Amniotic epithelial cell (primary cell): ENCODE results near the gene CYP4F3.
"Not testable (repeated sequence)": the region's sequence is repeated elsewhere in the genome, so short reads cannot be mapped to it uniquely, and the experiment has no call there.

Source experiments
- DNase-seq: peaks from one replicate; pipeline ENCODE4 v3.0.0-alpha.2; 2010; ENCODE audit warnings: low read depth

The CYP4F3 gene, protein sequence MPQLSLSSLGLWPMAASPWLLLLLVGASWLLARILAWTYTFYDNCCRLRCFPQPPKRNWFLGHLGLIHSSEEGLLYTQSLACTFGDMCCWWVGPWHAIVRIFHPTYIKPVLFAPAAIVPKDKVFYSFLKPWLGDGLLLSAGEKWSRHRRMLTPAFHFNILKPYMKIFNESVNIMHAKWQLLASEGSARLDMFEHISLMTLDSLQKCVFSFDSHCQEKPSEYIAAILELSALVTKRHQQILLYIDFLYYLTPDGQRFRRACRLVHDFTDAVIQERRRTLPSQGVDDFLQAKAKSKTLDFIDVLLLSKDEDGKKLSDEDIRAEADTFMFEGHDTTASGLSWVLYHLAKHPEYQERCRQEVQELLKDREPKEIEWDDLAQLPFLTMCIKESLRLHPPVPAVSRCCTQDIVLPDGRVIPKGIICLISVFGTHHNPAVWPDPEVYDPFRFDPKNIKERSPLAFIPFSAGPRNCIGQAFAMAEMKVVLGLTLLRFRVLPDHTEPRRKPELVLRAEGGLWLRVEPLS

DNA sequence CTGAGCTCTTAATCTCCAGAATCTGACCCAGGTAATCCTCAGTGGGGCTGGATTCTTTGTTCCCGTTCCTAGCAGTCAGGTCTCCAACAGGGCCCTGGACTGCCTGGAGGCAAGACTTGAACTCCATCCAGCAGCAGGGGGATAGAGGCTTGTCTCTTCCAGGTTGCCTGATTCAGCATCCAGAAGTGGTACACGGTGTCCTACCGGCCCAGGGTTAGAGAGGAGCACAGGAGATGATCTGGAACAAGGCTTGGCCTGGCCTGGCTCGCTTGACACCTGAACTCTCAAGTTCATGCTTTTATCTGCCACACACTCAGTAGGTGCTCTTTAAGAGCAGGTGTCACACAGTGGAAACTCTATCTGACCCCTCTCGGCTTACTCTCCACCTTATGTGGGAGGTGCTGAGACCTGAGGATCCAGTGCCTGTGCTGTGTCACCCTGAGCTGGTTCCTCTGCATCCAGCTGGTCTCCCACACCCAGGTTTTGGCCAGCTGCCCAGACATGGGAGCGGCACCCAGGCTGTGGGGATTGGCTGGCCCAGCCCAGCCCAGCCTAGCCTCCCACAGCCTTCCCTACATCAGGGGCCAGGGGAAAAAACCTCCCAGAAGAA lies at the start of gene CYP4F3:
TSS of gene CYP4F3 (plus strand) at position 604 of the 610 bp plus-strand sequence. CDS start 519 bp downstream, outside the sequence.
- no peak for DNase-seq

DNA sequence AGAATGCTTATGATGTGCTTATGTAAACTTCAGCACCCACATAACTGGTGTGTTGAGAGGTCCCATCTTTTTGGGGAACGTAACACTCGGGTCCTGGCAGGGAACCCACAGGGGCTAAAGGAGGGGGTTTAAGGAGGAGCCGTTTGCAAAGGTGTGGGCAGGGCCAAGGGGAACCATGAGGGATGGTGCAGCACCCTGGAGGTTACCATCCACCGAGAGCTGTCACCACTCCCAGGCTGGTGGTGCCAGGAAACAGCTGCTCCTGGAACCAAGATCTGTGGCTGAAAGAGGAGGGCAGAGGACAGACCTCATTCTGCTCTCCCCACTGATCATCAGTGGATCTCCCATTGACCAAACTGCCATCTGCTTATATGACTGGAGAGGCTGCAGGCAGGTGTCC lies 48.9 kb upstream of the CYP4F3 start:
- DNase-seq: no peak

DNA sequence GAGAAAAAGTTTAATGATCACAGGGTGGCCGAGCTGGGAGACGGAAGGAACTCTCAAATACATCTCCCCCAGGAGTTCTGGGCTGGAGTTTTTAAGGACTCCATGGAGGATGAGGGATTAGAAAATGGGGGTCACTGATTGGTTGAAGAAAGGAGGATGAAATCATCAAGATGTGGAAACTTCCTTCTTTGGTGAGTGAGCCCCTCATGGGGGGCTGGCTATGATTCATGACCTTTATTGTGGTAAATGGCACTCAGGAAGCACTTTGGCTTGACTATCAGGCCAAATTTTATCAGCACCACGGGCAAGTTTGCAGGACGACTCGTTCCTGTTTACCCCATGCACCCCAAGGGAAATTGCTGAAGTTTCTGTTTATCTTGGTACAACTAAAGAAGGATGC lies 48.2 kb upstream of the CYP4F3 start:
- not testable (repeated sequence) for DNase-seq

DNA sequence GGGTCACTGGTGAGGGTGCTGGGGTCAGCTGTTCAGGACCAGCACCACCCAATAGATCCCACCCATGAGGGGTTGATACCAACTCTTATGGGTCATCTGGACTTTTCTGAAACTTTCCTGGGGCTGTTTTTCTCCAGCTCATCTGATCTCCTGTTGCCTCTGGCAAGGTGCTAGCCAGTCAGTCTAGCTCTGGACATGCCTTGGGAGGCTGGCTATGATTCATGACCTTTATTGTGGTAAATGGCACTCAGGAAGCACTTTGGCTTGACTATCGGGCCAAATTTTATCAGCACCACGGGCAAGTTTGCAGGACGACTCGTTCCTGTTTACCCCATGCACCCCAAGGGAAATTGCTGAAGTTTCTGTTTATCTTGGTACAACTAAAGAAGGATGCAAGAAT lies 46.9 kb upstream of the CYP4F3 start:
- DNase-seq: not testable (repeated sequence)

DNA sequence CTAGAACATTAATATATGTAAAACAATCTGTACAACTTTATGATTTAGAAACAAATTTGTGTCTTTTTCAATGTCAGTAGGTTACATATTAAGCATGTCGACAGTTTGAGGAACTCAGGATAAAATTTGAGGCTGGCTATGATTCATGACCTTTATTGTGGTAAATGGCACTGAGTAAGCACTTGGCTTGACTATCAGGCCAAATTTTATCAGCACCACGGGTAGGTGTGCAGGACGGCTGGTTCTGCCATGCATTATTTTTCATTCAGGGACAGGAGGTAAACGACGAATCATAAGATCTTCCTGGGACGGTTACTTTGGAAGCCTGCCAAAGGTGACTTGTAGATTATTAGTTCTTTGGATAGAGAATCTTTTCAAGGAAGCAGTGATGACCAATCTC lies 45.6 kb upstream of the CYP4F3 start:
- no peak for DNase-seq

DNA sequence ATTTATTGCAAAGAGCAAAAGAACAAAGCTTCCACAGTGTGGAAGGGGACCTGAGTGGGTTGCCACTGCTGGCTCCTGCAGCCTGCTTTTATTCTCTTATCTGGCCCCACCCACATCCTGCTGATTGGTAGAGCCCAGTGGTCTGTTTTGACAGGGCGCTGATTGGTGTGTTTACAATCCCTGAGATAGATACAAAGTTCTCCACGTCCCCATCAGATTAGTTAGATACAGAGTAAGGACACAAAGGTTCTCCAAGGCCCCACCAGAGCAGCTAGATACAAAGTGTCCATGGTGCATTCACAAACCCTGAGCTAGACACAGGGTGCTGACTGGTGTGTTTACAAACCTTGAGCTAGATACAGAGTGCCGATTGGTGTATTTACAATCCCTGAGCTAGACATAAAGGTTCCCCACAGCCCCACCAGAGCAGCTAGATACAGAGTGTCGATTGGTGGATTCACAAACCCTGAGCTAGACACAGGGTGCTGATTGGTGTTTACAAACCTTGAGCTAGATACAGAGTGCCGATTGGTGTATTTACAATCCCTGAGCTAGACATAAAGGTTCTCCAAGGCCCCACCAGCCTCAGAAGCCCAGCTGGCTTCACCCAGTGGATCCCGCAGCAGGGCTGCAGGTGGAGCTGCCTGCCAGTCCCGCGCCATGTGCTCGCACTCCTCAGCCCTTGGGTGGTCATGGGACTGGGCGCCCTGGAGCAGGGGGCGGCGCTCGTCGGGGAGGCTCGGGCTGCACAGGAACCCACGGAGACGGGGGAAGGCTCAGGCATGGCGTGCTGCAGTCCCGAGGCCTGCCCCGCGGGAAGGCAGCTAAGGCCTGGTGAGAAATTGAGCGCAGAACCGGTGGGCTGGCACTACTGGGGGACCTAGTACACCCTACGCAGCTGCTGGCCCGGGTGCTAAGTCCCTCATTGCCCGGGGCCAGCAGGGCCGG lies 32.4 kb upstream of the CYP4F3 start:
- not testable (repeated sequence) for DNase-seq

DNA sequence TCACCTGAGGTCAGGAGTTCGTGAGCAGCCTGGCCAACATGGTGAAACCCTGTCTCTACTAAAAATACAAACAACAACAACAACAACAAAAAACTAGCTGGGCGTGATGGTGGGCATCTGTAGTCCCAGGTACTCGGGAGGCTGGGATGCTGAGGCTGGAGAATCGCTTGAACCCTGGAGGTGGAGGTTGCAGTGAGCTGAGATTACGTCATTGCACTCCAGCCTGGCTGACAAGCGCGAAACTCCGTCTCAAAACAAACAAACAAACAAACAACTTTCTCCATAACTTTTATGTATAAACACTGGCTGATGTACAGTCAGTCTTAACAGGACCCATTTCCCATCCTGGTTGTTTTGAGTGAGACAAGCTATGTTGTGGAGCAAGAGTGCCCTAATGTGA lies 31.4 kb upstream of the CYP4F3 start:
- DNase-seq: no peak

DNA sequence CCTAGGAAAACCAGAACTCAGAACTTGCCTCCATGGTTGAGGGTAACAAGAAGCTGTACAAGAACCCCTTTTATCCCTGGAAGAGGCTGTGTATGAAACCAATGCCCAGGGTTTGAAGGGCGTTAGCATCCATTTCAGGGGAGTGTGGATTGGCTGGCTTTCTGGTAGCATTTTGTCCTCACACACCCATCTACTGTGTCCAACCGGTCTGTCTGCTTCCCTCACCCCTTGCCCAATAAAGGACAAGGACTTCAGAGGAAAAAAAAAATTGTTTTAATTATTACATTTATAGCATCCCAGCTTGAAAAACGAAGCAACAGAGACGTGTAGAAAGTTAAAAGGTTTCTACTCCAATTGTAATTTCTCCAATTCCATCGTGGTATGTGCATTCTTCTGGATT lies 28.4 kb upstream of the CYP4F3 start:
- DNase-seq: no peak

DNA sequence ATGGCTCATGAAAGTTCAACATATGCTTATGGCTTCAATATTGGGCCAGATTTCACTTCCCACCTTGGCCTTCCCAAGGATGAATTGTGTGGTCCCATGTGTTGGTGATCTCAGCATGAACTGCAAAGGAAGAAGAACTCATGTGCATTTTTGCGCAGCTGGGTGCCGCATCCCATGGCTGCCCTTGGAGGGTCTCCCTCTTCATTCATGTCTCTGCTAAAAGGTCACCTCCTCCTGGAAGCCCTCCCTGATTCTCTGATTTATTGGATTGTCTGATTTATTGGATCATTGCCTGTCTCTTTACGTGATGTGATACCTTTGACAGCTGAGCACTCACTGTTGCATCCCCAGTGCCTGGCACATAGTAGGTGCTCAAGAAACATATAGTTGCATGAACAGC lies 27.4 kb upstream of the CYP4F3 start:
- no peak for DNase-seq

DNA sequence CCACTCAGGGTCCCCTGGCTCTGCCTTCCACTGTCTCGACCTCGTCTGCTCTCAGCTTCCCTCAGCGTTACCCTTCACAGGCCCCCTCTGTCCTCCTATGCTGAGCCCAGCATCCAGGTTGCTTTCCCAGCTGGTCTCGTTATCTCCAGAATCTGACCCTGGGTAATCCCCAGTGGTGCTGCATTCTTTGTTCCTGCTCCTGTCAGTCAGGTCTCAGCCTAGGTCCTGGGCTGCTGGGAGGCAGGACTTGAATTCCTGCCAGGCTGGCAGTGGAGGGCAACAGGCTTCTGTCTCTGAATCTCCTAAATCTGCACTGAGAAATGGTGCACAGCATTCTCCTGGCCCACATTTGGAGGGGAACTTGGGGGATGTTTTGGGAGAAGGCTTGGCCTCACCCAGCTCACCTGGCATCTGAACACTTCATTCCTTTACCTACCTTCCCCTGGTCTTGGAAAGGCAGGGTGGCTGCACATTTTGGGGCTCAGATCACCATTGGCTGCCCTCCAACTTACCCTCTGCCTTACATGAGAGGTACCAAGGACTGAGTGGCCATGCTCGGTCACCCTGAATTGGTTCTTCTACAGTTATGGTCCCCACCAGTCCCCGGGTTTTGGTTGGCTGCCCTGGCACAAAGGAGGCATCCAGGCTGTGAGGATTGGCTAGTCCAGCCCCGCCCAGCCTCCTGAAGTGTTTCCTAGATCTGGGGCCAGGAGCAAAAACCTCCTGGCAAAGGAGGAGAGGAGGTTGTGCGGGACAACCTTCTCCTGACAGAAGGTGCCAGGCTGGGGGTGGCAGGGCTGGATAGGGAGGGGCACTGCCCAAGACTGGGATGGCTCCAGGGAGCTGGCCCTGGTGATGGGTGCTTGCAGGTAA lies 26.0 kb upstream of the CYP4F3 start, which contains the start of gene CYP4F8:
TSS of gene CYP4F8 (plus strand) at position 712 of the 873 bp plus-strand sequence. CDS start 399 bp downstream, outside the sequence.
- DNase-seq: no peak

DNA sequence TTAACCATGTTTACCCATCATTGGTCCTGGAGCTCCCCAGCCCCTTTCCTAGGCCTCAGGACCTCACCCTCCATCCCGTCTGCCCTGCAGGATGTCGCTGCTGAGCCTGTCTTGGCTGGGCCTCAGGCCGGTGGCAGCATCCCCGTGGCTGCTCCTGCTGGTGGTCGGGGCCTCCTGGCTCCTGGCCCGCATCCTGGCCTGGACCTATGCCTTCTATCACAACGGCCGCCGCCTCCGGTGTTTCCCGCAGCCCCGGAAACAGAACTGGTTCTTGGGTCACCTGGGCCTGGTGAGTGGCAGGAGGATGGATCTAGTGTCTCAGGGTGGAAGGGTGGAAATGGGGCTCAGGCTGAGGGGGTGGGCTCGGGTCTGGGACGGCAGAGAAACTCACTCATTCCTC lies 25.2 kb upstream of the CYP4F3 start:
- no peak for DNase-seq

DNA sequence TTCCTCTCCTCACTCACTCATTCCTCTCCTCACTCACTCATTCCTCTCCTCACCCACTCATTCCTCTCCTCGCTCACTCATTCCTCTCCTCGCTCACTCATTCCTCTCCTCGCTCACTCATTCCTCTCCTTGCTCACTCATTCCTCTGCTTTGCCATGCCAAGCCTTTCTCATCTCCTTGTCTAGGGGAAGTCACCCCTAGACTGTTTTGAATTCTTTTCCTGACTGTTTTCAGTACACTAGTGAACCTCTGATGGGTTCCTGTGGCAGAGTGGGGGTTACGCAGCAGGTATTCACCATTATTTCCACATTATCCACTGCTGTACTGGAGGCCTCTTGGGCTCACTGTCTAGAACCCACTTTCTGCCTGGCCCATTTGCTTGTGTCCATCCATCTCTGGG lies 24.5 kb upstream of the CYP4F3 start:
- no peak for DNase-seq

DNA sequence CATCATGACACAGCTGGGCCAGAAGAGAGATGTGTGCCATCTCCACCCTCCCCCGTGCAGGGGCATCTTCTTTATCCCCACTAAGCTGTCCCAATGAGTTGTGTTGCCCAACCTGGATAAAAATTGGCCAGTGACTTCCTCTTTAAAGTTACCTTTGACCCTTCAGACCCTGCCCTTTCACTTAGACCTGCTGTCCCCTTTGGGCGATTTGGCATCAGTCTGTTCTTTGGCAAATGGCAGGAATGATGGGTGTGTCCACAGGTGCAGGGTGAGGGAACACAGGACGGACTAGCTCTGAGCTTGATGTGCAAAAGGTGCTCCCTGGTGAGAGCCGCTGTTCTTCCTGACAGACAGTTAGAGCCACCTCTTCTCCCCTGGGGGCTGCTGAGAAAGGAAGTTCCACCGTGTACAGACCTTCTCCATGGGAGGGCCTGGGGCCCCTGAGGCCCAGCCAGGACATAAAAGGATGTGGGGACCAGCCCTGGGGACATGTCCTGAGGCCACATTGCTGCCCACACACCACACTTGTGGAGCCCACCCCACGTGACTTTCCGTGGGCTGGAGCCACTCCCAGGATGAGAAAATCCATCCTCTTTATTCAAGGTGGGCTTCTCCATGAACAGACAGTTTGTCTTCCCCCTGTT lies 23.9 kb upstream of the CYP4F3 start:
- DNase-seq: no peak

DNA sequence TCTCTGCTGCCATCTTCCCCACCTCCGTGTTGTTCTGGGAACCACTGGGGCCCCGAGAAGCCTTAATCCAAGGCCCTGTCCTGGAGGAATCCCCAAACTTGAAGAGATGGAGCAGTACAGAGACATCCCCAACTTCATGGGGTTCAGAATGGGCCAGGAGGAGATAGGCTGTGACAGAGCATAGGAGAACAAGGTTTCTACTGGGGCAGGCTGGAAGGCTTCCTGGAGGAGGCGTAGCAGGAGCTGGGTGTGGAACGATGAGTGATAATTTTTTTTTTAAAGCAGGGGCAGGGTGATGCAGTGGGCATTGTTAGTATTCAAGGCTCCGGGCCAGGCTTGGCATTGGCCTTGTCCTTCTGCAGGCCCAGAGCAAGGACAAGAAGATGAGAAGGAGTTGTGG lies 22.4 kb upstream of the CYP4F3 start:
- no peak for DNase-seq

DNA sequence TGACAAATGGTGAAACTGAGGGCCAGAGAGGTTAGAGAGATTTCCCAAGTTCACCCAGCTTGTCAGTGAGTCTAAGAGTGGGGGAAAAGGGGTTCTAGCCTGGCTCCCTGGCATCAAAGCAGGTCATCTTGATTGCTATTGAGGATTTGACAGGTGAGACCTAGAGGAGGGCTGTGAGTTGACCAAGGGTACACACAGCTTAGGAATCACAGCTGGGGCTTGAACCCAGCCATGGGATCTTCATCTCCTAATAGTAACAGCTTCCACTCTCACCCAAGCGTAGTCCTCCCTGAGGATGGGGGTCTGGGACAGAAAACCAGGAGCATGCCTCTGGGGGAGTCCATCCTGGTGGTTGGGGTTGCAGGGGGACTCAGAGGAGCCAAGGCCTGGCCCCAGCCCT lies 18.9 kb upstream of the CYP4F3 start:
- no peak for DNase-seq

DNA sequence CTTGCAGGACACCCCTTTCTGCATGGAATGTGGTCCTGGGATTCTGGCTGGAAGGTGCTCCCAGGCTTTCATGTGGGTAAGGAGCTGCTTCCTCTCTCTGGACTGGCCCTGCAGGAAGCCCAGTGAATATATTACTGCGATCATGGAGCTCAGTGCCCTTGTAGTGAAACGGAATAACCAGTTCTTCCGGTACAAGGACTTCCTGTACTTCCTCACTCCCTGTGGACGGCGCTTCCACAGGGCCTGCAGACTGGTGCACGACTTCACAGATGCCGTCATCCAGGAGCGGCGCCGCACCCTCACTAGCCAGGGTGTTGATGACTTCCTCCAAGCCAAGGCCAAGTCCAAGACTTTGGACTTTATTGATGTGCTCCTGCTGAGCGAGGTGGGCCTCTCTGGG lies 17.7 kb upstream of the CYP4F3 start:
- no peak for DNase-seq

DNA sequence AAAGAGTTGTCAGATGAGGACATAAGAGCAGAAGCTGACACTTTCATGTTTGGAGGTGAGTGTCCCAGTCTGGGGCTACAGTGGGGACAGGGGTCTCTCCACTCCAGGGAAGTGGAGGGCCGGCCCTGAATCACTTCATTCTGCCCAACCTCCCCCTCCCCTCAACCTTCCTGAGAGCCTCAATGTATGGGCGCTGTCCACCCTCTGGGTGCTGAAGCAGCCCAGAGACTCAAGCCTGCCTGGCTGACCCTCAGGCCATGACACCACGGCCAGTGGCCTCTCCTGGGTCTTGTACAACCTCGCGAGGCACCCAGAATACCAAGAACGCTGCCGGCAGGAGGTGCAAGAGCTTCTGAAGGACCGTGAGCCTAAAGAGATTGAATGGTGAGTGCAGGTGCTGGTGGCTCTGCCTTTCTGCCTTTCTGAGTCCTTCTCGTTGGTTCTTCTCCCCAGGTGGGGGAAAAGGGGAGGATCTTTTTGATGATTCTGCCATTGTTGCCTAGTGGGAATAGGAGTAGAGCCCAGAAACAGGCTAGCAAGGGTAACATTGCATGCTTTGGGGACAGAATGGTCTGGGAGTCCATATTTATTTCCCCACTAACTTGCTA lies 16.9 kb upstream of the CYP4F3 start:
- DNase-seq: no peak

DNA sequence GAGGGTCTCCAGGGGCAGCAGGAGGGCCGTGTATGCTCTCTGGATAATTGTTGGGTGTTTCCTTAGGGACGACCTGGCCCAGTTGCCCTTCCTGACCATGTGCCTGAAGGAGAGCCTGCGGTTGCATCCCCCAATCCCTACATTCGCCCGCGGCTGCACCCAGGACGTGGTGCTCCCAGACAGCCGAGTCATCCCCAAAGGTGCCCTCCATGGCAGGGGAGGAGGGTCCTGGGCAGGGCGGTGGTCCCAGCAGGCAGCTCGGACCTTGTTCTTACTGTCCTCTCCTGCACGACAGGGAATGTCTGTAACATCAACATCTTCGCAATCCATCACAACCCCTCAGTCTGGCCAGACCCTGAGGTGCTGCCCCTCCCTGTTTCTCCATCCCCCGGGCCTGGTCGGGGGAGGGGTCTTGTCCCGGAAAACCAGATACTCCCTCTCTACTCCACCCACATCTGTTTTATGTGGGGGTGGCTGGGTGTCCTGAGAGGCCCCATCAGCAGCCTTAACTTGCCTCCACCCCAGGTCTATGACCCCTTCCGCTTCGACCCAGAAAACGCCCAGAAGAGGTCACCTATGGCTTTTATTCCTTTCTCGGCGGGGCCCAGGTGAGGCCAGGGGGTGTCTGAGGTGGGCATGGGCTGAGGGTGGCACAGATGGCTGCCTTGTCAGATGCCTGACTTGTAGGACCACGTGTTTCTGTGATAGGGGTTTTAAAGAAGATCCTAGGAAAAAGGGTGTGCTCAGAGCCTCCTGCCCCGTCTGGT lies 12.3 kb upstream of the CYP4F3 start:
- no peak for DNase-seq
